Trophoblast cell (in vitro differentiated cells and primary cell): Measurements from ENCODE around the gene TESK1.

ENCODE experiments used
- DNase-seq, 2 donors: peaks; one replicate each; pipeline ENCODE4 v3.0.0-alpha.2; 2016
- H2AFZ ChIP-seq: 2 replicates; pipeline ENCODE4 v1.6.1; 2013; ENCODE audit warnings: low read length, moderate library complexity, mild to moderate bottlenecking; ENCODE audit not compliant: insufficient read depth, poor library complexity
- H2AK5ac ChIP-seq: 2 replicates; pipeline ENCODE4 v1.6.1; 2013; ENCODE audit warnings: mild to moderate bottlenecking, low read length
- H2BK120ac ChIP-seq: 2 replicates; pipeline ENCODE4 v1.6.1; 2013; ENCODE audit warnings: low read length, mild to moderate bottlenecking, moderate library complexity; ENCODE audit not compliant: insufficient read depth, poor library complexity
- H2BK12ac ChIP-seq: 2 replicates; pipeline ENCODE4 v1.6.1; 2013; ENCODE audit warnings: mild to moderate bottlenecking, low read length, moderate library complexity
- H2BK5ac ChIP-seq: 2 replicates; pipeline ENCODE4 v1.6.1; 2013; ENCODE audit warnings: low read length, low read depth, moderate library complexity, mild to moderate bottlenecking; ENCODE audit not compliant: poor library complexity
- H3K14ac ChIP-seq: 2 replicates; pipeline ENCODE4 v1.6.1; 2013; ENCODE audit warnings: mild to moderate bottlenecking, low read length
- H3K18ac ChIP-seq: 2 replicates; pipeline ENCODE4 v1.6.1; 2013; ENCODE audit warnings: mild to moderate bottlenecking, low read length
- H3K23ac ChIP-seq: 2 replicates; pipeline ENCODE4 v1.6.1; 2013; ENCODE audit warnings: low read length
- H3K27ac ChIP-seq: 2 replicates; pipeline ENCODE4 v1.5.1; 2013; ENCODE audit warnings: low read depth, mild to moderate bottlenecking, inconsistent platforms, low read length, moderate library complexity
- H3K27me3 ChIP-seq: 2 replicates; pipeline ENCODE4 v1.6.1; 2013; ENCODE audit warnings: inconsistent platforms, mild to moderate bottlenecking, low read length, moderate library complexity; ENCODE audit not compliant: insufficient read depth
- H3K36me3 ChIP-seq, 2 experiments: 1 replicate in 1 of 2; 2 replicates in 1 of 2; pipeline ENCODE4 v1.6.1; 2013; ENCODE audit warnings: low read length in 2 of 2, mild to moderate bottlenecking in 2 of 2, moderate library complexity in 1 of 2; ENCODE audit not compliant: insufficient read depth in 2 of 2, control insufficient read depth in 1 of 2
- H3K4ac ChIP-seq: 2 replicates; pipeline ENCODE4 v1.6.1; 2013; ENCODE audit warnings: low read depth, mild to moderate bottlenecking, low read length, moderate library complexity
- H3K4me1 ChIP-seq, 2 experiments: 1 replicate in 1 of 2; 2 replicates in 1 of 2; pipeline ENCODE4 v1.6.1; 2013; ENCODE audit warnings: low read length in 2 of 2, mild to moderate bottlenecking in 2 of 2, moderate library complexity in 1 of 2; ENCODE audit not compliant: insufficient read depth in 2 of 2, control insufficient read depth in 1 of 2
- H3K4me2 ChIP-seq: 2 replicates; pipeline ENCODE4 v1.6.1; 2013; ENCODE audit warnings: inconsistent platforms, mild to moderate bottlenecking, low read length, moderate library complexity
- H3K4me3 ChIP-seq: 2 replicates; pipeline ENCODE4 v1.5.1; 2013; ENCODE audit warnings: mild to moderate bottlenecking, low read depth, low read length, inconsistent platforms
- H3K79me1 ChIP-seq: one replicate; pipeline ENCODE4 v1.6.1; 2013; ENCODE audit warnings: low read length
- H3K79me2 ChIP-seq: 2 replicates; pipeline ENCODE4 v1.6.1; 2013; ENCODE audit warnings: low read length, mild to moderate bottlenecking; ENCODE audit not compliant: control insufficient read depth, insufficient read depth, poor library complexity
- H3K9ac ChIP-seq: 2 replicates; pipeline ENCODE4 v1.6.1; 2013; ENCODE audit warnings: mild to moderate bottlenecking, low read length
- H3K9me3 ChIP-seq: 2 replicates; pipeline ENCODE4 v1.6.1; 2013; ENCODE audit warnings: low read depth, mild to moderate bottlenecking, control low read depth, inconsistent platforms, low read length; ENCODE audit not compliant: insufficient read depth
- H4K12ac ChIP-seq: 2 replicates; pipeline ENCODE4 v1.6.1; 2013; ENCODE audit warnings: low read depth, mild to moderate bottlenecking, low read length, moderate library complexity
- H4K8ac ChIP-seq: 2 replicates; pipeline ENCODE4 v1.6.1; 2013; ENCODE audit warnings: low read depth, mild to moderate bottlenecking, low read length, moderate library complexity
- H4K91ac ChIP-seq: one replicate; pipeline ENCODE4 v1.6.1; 2013; ENCODE audit warnings: low read depth, mild to moderate bottlenecking, low read length, moderate library complexity
- WGBS: extraction: QIAGEN DNeasy Blood & Tissue Kit; methylation state at CpG from one replicate; pipeline ENCODE4 v1.1.7; 2013; ENCODE audit warnings: missing lambda C conversion rate; ENCODE audit not compliant: insufficient read length, insufficient coverage; ENCODE audit errors: extremely low coverage; 5-methylcytosine and 5-hydroxymethylcytosine counted together

The TESK1 gene

GRCh38 chr9:35568196-35568595 lies 36.9 kb upstream of the TESK1 start:
- no peak overlapping the region for H2AK5ac ChIP-seq
- H3K14ac ChIP-seq: no peak overlapping the region
- H2BK120ac ChIP-seq: no peak overlapping the region
- H4K91ac ChIP-seq: no peak overlapping the region
- H4K8ac ChIP-seq: no peak overlapping the region
- H3K4me2 ChIP-seq: no peak overlapping the region
- H3K79me1 ChIP-seq: peaks cover 2% of the 10 kb centered on the region
- H3K18ac ChIP-seq: no peak overlapping the region
- no peaks in the 10 kb centered on the region for H3K79me2 ChIP-seq
- peak in 1 of 2 donors; percentile 5 for DNase-seq
- WGBS: no CpG with 5 or more reads among the region's 4 CpGs
- no peak overlapping the region for H3K9ac ChIP-seq
- peaks cover 7 to 9% of the 10 kb centered on the region in 2 experiments for H3K4me1 ChIP-seq
- no peak overlapping the region for H3K27ac ChIP-seq
- H3K4ac ChIP-seq: no peak overlapping the region
- H2BK5ac ChIP-seq: no peak overlapping the region
- no peaks in the 10 kb centered on the region for H3K36me3 ChIP-seq
- no peak overlapping the region for H4K12ac ChIP-seq
- H3K27me3 ChIP-seq: no peaks in the 10 kb centered on the region
- H2BK12ac ChIP-seq: no peak overlapping the region
- no peak overlapping the region for H2AFZ ChIP-seq
- H3K9me3 ChIP-seq: no peaks in the 10 kb centered on the region
- no peak overlapping the region for H3K23ac ChIP-seq
- no peak overlapping the region for H3K4me3 ChIP-seq

- Histone ChIP-seq H3K4me1 (no peaks in the 10 kb centered on the region), H2BK5ac (no peak overlapping the region), H3K9ac (no peak overlapping the region), H3K27me3 (no peaks in the 10 kb centered on the region), H4K12ac (no peak overlapping the region), H3K79me2 (no peaks in the 10 kb centered on the region), H2BK12ac (no peak overlapping the region), H3K9me3 (no peaks in the 10 kb centered on the region), H3K36me3 (no peaks in the 10 kb centered on the region), H3K4me3 (no peak overlapping the region), H3K79me1 (no peaks in the 10 kb centered on the region), H3K14ac (no peak overlapping the region), H3K18ac (no peak overlapping the region), H3K4ac (no peak overlapping the region), H3K4me2 (no peak overlapping the region), H4K91ac (no peak overlapping the region), H2BK120ac (no peak overlapping the region), H2AK5ac (no peak overlapping the region), H2AFZ (no peak overlapping the region), H3K23ac (no peak overlapping the region), H3K27ac (no peak overlapping the region), H4K8ac (no peak overlapping the region)
- WGBS: no CpG with 5 or more reads among the region's 5 CpGs
- DNase-seq: peak in 1 of 2 donors; percentile 6
Measured at GRCh38 chr9:35569206-35569605, 35.9 kb upstream of the TESK1 start.

DNA sequence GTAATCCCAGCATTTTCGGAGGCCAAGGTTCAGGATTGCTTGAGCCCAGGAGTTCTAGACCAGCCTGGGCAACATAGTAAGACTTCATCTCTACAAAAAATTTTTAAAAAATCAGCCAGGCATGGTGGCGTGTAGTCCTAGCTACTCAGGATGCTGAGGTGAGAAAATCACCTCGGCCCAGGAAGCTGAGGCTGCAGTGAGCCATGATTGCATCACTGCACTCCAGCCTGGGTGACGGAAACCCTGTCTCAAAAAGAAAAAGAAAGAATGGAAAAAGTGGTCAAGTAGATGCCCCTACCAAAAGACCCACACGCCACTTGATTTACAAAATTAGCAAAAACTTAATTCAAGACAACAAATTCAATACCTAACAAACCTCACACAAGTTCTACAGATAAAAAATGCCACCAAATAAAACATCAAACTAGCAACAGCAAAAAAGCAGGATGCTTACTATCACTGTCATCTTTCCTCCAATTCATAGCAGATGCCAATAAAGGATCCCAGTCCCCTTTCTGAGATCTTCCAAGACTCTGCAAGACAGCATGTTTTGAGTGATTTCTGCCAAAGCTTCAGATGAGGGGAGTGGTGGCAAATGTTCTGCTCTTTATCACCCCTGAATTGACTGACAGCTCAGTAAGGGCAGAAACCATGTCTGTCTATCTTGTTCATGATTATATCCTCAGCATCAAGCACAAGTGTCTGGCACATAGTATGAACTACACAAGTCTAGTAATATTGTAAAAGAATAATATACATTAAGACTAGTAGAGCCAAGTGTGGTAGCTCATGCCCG lies 34.2 kb upstream of the TESK1 start:
- no peaks in the 10 kb centered on the region for H3K4me1 ChIP-seq
- H2BK12ac ChIP-seq: no peak overlapping the region
- H3K79me2 ChIP-seq: no peaks in the 10 kb centered on the region
- no peak overlapping the region for H4K91ac ChIP-seq
- H3K18ac ChIP-seq: no peak overlapping the region
- no peak overlapping the region for H3K4me3 ChIP-seq
- H3K14ac ChIP-seq: no peak overlapping the region
- no peaks in the 10 kb centered on the region for H3K27me3 ChIP-seq
- H3K4ac ChIP-seq: no peak overlapping the region
- no peak overlapping the region for H3K9ac ChIP-seq
- H3K79me1 ChIP-seq: no peaks in the 10 kb centered on the region
- WGBS: no CpG with 5 or more reads among the region's 6 CpGs
- no peak for DNase-seq
- no peak overlapping the region for H4K8ac ChIP-seq
- H2BK5ac ChIP-seq: no peak overlapping the region
- H3K27ac ChIP-seq: no peak overlapping the region
- H3K4me2 ChIP-seq: no peak overlapping the region
- H3K9me3 ChIP-seq: no peaks in the 10 kb centered on the region
- no peak overlapping the region for H2BK120ac ChIP-seq
- H4K12ac ChIP-seq: no peak overlapping the region
- no peak overlapping the region for H3K23ac ChIP-seq
- no peak overlapping the region for H2AK5ac ChIP-seq
- H3K36me3 ChIP-seq: no peaks in the 10 kb centered on the region
- H2AFZ ChIP-seq: no peak overlapping the region

DNA sequence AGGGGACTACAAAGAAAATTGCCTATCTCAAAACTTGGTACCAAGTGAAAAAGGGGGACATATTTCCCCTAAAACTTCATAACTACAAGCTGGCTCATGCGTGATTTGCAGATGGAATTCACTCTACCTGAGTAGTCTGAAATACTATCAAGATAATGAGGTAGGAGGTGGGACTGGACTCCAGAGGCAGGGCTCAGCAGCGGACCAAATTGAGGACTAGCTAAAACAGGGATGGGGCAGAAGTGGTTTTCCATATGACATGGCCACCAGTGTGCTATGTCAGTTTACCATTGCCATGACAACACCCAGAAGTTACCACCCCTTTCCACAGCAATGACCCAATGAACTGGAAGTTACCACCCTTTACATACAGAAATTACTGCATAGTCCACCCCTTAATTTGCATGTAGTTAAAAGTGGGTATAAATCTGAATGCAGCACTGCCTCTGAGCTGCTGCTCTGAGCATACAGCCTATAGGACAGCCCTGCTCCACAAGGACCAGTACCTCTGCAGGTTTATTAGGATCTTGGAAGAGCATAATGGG lies 30.4 kb upstream of the TESK1 start:
- Histone ChIP-seq H2AFZ (no peak overlapping the region), H3K36me3 (no peaks in the 10 kb centered on the region), H3K4me2 (no peak overlapping the region), H2BK12ac (no peak overlapping the region), H4K91ac (no peak overlapping the region), H2AK5ac (no peak overlapping the region), H3K4ac (no peak overlapping the region), H2BK5ac (no peak overlapping the region), H3K4me1 (no peaks in the 10 kb centered on the region), H3K27ac (no peak overlapping the region), H3K18ac (no peak overlapping the region), H3K79me2 (no peaks in the 10 kb centered on the region), H4K8ac (no peak overlapping the region), H3K27me3 (no peaks in the 10 kb centered on the region), H3K23ac (no peak overlapping the region), H2BK120ac (no peak overlapping the region), H3K14ac (no peak overlapping the region), H3K9ac (no peak overlapping the region), H3K9me3 (no peaks in the 10 kb centered on the region), H3K4me3 (no peak overlapping the region), H3K79me1 (no peaks in the 10 kb centered on the region), H4K12ac (no peak overlapping the region)
- no peak for DNase-seq
- no CpG with 5 or more reads among the region's 2 CpGs for WGBS
